DND-41 (cell line): ENCODE results near the gene UROC1.

Experiments
- ATAC-seq: fragments of 200-7000 bp; cut with Tn5 transposase; 3 replicates; pipeline ENCODE4 v1.9.1; 2021; ENCODE audit warnings: low read depth; ENCODE audit not compliant: insufficient read depth
- DNase-seq: peaks from one replicate; pipeline ENCODE4 v3.0.0-alpha.2; 2020
- H2AFZ ChIP-seq: 2 replicates; pipeline ENCODE4 v1.6.0; 2012; ENCODE audit warnings: low read depth, low read length
- H3K27ac ChIP-seq: 2 replicates; pipeline ENCODE4 v1.5.1; 2012; ENCODE audit warnings: low read length, inconsistent platforms
- H3K27me3 ChIP-seq: fragments of 200-600 bp; sonication (generic); 2 replicates; pipeline ENCODE4 v1.6.0; 2012; ENCODE audit warnings: low read length, mild to moderate bottlenecking, inconsistent platforms; ENCODE audit not compliant: insufficient read depth, poor library complexity
- H3K36me3 ChIP-seq: 2 replicates; pipeline ENCODE4 v1.5.1; 2012; ENCODE audit warnings: low read length, inconsistent platforms; ENCODE audit not compliant: insufficient read depth
- H3K4me1 ChIP-seq: 2 replicates; pipeline ENCODE4 v1.5.1; 2012; ENCODE audit warnings: mild to moderate bottlenecking, low read length; ENCODE audit not compliant: insufficient read depth
- H3K4me2 ChIP-seq: 2 replicates; pipeline ENCODE4 v1.6.0; 2012; ENCODE audit warnings: mild to moderate bottlenecking, moderate library complexity, low read length, inconsistent platforms; ENCODE audit not compliant: insufficient read depth
- H3K4me3 ChIP-seq, 2 experiments: fragments of 200-600 bp in 1 of 2; shearing (Covaris generic) in 1 of 2; 2 replicates each; pipeline ENCODE4 v1.5.1; 2012 to 2016; ENCODE audit warnings: inconsistent platforms in 2 of 2, low read length in 2 of 2, mild to moderate bottlenecking in 2 of 2, low read depth in 1 of 2, moderate library complexity in 1 of 2
- H3K79me2 ChIP-seq: 2 replicates; pipeline ENCODE4 v1.6.0; 2012; ENCODE audit warnings: low read length, inconsistent platforms; ENCODE audit not compliant: insufficient read depth
- H3K9ac ChIP-seq: 2 replicates; pipeline ENCODE4 v1.6.0; 2012; ENCODE audit warnings: low read depth, mild to moderate bottlenecking, inconsistent platforms, low read length, moderate library complexity
- H3K9me3 ChIP-seq: 2 replicates; pipeline ENCODE4 v1.5.1; 2012; ENCODE audit warnings: low read length, moderate library complexity, mild to moderate bottlenecking, inconsistent platforms; ENCODE audit not compliant: insufficient read depth, severe bottlenecking
- H4K20me1 ChIP-seq: 2 replicates; pipeline ENCODE4 v1.6.0; 2012; ENCODE audit warnings: low read length; ENCODE audit not compliant: insufficient read depth
- EZH2 ChIP-seq: IDR thresholded peaks from 3 replicates; pipeline ENCODE4 v1.6.1; 2012; ENCODE audit warnings: borderline replicate concordance, low read depth, mild to moderate bottlenecking, moderate library complexity, low read length, inconsistent platforms; ENCODE audit not compliant: severe bottlenecking
- TF ChIP-seq, protein P1 (sequence below): IDR thresholded peaks from 2 replicates; pipeline ENCODE4 v1.5.1; 2012; ENCODE audit warnings: borderline replicate concordance, low read length, moderate library complexity, mild to moderate bottlenecking; ENCODE audit not compliant: poor library complexity, severe bottlenecking; ENCODE audit errors: extremely low read depth

The UROC1 gene

DNA sequence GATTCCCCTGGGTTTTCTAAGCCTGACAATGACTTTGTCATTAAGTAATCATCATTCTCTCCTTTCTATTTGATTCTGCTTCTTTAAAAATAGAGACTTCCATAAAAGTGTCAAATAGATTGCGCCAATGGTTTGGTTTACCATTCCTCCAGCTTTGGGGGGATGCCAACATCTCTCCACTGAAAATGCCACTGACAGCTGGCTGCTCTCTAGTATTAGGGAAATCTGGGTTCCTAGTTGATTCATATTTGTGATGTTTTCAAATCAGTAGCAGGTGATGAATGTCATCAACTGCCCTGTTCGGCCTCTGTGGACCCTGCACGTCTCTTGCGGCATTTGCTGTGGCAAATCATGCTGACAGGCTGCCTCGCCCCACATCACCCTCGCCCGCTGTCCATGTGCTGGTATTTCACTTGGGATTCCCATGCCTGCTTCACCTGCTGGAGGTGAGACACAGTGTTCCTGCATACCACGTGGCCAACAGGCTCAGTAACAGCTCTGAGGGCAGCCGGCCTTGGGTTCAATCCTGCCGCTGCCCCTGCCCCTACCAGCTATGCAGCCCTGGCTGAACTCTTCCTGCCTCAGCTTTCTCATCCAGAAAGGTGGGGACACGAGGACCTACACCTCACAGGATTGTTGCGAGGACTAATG lies 70.0 kb downstream of the UROC1 start:
- Histone ChIP-seq H3K4me2 (no peak overlapping the region), H3K9me3 (no peaks in the 10 kb centered on the region), H3K9ac (no peak overlapping the region), H3K4me1 (no peaks in the 10 kb centered on the region), H4K20me1 (peaks cover 41% of the 10 kb centered on the region; the same call in 1 of the 2 replicates), H3K79me2 (no peaks in the 10 kb centered on the region; the same call in 1 of the 2 replicates), H3K4me3 (no peak overlapping the region), H3K27me3 (no peaks in the 10 kb centered on the region), H3K36me3 (peaks cover 62% of the 10 kb centered on the region), H3K27ac (no peak overlapping the region), H2AFZ (no peak overlapping the region)
- DNase-seq: no peak
- ATAC-seq: no peak
- TF ChIP-seq, protein P1, sequence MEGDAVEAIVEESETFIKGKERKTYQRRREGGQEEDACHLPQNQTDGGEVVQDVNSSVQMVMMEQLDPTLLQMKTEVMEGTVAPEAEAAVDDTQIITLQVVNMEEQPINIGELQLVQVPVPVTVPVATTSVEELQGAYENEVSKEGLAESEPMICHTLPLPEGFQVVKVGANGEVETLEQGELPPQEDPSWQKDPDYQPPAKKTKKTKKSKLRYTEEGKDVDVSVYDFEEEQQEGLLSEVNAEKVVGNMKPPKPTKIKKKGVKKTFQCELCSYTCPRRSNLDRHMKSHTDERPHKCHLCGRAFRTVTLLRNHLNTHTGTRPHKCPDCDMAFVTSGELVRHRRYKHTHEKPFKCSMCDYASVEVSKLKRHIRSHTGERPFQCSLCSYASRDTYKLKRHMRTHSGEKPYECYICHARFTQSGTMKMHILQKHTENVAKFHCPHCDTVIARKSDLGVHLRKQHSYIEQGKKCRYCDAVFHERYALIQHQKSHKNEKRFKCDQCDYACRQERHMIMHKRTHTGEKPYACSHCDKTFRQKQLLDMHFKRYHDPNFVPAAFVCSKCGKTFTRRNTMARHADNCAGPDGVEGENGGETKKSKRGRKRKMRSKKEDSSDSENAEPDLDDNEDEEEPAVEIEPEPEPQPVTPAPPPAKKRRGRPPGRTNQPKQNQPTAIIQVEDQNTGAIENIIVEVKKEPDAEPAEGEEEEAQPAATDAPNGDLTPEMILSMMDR: no peak
- no peak for TF ChIP-seq EZH2

DNA sequence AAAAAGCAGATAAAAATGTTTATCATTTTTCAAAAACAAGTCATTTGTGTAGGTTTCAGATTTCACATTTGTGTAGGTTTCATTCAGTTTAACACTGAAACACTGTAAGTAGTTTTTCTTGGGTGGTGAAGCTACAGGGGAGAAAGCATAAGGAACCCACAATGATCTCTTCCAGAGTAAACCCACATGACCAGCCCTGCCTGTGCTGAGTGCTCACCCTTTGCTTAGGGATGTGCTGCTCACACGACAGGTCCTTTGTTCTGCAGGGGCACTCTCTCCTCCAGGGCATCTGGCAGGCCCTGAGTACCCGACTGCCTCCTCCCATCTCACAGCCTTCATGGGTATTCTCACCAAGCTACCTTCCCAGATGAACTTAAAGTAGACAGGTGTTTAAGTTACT lies 70.8 kb downstream of the UROC1 start:
- TF ChIP-seq, protein P1: no peak
- TF ChIP-seq EZH2: no peak
- H3K4me1 ChIP-seq: no peaks in the 10 kb centered on the region
- no peak overlapping the region for H3K4me3 ChIP-seq
- ATAC-seq: peak; percentile 27; the same call in 1 of the 3 replicates
- H3K9me3 ChIP-seq: no peaks in the 10 kb centered on the region
- no peak overlapping the region for H3K4me2 ChIP-seq
- H3K27me3 ChIP-seq: no peaks in the 10 kb centered on the region
- no peak overlapping the region for H2AFZ ChIP-seq
- no peak overlapping the region for H3K27ac ChIP-seq
- no peak overlapping the region for H3K9ac ChIP-seq
- no peaks in the 10 kb centered on the region; the same call in 1 of the 2 replicates for H3K79me2 ChIP-seq
- H4K20me1 ChIP-seq: peaks cover 36% of the 10 kb centered on the region; the same call in 1 of the 2 replicates
- H3K36me3 ChIP-seq: peaks cover 61% of the 10 kb centered on the region
- DNase-seq: no peak

DNA sequence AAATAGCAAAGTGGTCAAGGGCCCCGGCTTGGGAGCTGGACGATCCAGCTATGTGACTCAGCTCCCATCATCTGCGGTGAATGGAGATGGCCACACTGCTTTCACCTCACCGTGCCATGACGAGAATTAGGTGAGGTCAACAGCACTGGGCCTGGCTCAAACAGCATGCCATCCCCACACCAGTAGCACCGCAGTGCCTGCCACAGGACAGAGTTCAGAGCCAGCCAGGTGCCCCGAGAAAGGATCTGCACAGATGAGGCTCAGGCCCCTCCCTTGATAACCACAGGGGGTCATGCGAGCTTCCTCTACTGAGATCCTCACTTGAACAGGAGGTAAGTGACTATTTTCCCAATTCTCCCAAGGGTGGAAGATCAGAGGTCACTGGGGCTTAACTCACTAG lies 71.3 kb downstream of the UROC1 start:
- H3K36me3 ChIP-seq: peaks cover 61% of the 10 kb centered on the region
- H4K20me1 ChIP-seq: peaks cover 36% of the 10 kb centered on the region
- DNase-seq: no peak
- TF ChIP-seq EZH2: no peak
- TF ChIP-seq, protein P1: no peak
- H3K79me2 ChIP-seq: no peaks in the 10 kb centered on the region
- no peak overlapping the region for H3K4me3 ChIP-seq
- H3K27ac ChIP-seq: no peak overlapping the region
- no peaks in the 10 kb centered on the region for H3K4me1 ChIP-seq
- no peak overlapping the region for H2AFZ ChIP-seq
- H3K9ac ChIP-seq: no peak overlapping the region
- H3K27me3 ChIP-seq: no peaks in the 10 kb centered on the region
- no peaks in the 10 kb centered on the region for H3K9me3 ChIP-seq
- no peak overlapping the region for H3K4me2 ChIP-seq
- ATAC-seq: no peak
